Measurements from ENCODE around the gene NSG2. TPM values are rescaled to one million over a fixed set of nuclear protein-coding genes. Genes with fewer than 3 reads are reported as not detected.

Gene NSG2
- total RNA-seq, 4 donors from 2014 or later = 1.4 to 4.0 TPM; not detected in 2

DNA sequence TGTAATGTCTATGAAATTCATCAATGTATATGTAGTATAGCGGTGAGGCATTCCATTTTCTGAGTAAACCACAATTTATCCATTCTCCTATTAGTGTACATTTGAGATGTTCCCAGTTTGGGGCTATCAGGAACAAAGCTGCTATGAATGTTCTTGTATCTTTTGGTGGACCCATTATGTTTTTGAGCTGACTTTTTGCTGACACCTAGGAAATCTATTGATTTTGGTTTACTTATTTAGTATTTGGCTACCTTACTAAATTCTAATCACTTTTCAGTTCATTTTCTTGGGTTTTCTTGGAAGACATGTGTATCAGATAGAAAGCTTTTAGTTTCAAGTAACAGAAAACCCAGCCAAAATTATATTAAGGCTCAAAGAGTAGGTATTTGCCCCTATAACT, 13.7 kb downstream of the NSG2 start:
- peaks cover 4% of the 10 kb centered on the region for H3K27me3 ChIP-seq
- in situ Hi-C loops (cut with MboI; ENCODE audit: low pct_ligation_motif_present in 1 of 4, low pct_unique_long_range_greater_than_20kb in 1 of 4, low sequenced_read_pairs in 3 of 4) = no loop called here
- H3K4me3 ChIP-seq = no peak overlapping the region
- intact Hi-C loops (cut with DNase I; ENCODE audit: low total_unique reads) = no loop called here
- DNase-seq = no peak
- no peaks in the 10 kb centered on the region for H3K36me3 ChIP-seq
- no peaks in the 10 kb centered on the region for H3K9me3 ChIP-seq
- H3K4me1 ChIP-seq = no peaks in the 10 kb centered on the region
- no peak overlapping the region for H3K27ac ChIP-seq
- WGBS, 2 donors (ENCODE audit: low coverage in 1 of 2) = 80 to 100% methylated on average over 1 of the region's 1 CpG
- TF ChIP-seq POLR2AphosphoS5 (IDR thresholded peaks at IDR 0.05) (no peak), EP300 (IDR thresholded peaks at IDR 0.05; ENCODE audit: low read depth) (no peak), POLR2A (IDR thresholded peaks at IDR 0.05) (no peak)
- TF ChIP-seq, protein P1, sequence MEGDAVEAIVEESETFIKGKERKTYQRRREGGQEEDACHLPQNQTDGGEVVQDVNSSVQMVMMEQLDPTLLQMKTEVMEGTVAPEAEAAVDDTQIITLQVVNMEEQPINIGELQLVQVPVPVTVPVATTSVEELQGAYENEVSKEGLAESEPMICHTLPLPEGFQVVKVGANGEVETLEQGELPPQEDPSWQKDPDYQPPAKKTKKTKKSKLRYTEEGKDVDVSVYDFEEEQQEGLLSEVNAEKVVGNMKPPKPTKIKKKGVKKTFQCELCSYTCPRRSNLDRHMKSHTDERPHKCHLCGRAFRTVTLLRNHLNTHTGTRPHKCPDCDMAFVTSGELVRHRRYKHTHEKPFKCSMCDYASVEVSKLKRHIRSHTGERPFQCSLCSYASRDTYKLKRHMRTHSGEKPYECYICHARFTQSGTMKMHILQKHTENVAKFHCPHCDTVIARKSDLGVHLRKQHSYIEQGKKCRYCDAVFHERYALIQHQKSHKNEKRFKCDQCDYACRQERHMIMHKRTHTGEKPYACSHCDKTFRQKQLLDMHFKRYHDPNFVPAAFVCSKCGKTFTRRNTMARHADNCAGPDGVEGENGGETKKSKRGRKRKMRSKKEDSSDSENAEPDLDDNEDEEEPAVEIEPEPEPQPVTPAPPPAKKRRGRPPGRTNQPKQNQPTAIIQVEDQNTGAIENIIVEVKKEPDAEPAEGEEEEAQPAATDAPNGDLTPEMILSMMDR (IDR thresholded peaks at IDR 0.05) = no peak

DNA sequence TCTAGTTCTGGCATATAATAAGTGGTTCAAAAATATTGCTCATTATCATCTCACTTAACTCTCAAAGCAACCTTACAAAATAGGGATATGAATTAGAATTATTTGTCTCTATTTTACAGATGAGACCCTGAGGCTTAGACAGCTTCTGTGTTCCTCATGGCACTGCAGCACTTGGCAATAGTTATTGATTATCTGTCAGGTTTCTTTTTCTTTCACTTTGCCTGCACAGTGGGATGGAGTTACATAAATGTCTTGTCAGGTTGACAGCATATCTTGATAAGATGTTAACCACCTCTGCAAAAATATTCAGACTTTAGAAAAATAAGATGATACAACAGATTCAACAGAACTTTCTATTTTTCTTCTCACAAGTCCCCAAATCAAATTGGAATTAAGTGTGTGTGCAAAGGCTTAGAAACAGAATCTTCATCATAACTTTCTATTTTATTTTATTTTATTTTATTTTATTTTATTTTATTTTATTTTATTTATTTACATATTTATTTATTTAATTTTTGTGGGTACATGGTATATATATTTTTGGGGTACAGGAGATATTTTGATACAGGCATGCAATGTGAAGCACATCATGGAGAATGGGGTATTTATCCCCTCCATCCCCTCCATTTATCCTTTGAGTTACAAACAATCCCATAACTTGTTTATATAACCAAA, 17.7 kb downstream of the NSG2 start:
- H3K9me3 ChIP-seq = no peaks in the 10 kb centered on the region
- H3K27ac ChIP-seq = no peak overlapping the region
- no peaks in the 10 kb centered on the region for H3K4me1 ChIP-seq
- intact Hi-C loops (cut with DNase I; ENCODE audit: low total_unique reads) = no loop called here
- no peaks in the 10 kb centered on the region for H3K36me3 ChIP-seq
- H3K27me3 ChIP-seq = peaks cover 4% of the 10 kb centered on the region
- no peak for TF ChIP-seq EP300 (IDR thresholded peaks at IDR 0.05; ENCODE audit: low read depth)
- no peak for DNase-seq
- in situ Hi-C loops (cut with MboI; ENCODE audit: low pct_ligation_motif_present in 1 of 4, low pct_unique_long_range_greater_than_20kb in 1 of 4, low sequenced_read_pairs in 3 of 4) = no loop called here
- no peak overlapping the region for H3K4me3 ChIP-seq

DNA sequence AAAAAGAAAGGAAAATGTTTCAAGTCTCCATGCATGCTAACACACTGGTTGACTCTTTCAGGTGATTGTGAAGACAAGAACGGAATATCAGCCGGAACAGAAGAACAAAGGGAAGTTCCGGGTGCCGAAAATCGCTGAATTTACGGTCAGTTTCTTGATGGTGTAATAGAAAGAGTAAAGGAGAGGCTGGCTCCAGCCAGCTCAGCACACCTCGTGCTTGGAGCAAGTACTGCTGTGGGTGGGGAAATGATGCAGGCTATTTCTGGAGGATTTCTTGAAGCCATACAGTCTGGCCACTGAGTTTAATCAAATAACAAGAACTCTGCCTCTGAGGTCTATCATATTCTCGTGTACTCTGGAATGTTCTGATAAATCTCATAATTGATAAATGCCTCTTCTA, 18.7 kb downstream of the NSG2 start:
- DNase-seq = no peak
- TF ChIP-seq POLR2A (IDR thresholded peaks at IDR 0.05) (no peak), POLR2AphosphoS5 (IDR thresholded peaks at IDR 0.05) (no peak)
- TF ChIP-seq, protein P1 (IDR thresholded peaks at IDR 0.05) = no peak
- peaks cover 4% of the 10 kb centered on the region for H3K27me3 ChIP-seq
- no peaks in the 10 kb centered on the region for H3K36me3 ChIP-seq
- no peak overlapping the region for H3K27ac ChIP-seq
- H3K4me1 ChIP-seq = no peaks in the 10 kb centered on the region
- intact Hi-C loops (cut with DNase I; ENCODE audit: low total_unique reads) = no loop called here
- 68 to 72% methylated on average over 7 to 8 of the region's 8 CpGs for WGBS, 2 donors (ENCODE audit: low coverage in 1 of 2)
- H3K4me3 ChIP-seq = no peak overlapping the region
- in situ Hi-C loops (cut with MboI; ENCODE audit: low pct_ligation_motif_present in 1 of 4, low pct_unique_long_range_greater_than_20kb in 1 of 4, low sequenced_read_pairs in 3 of 4) = no loop called here
- H3K9me3 ChIP-seq = no peaks in the 10 kb centered on the region

GRCh38 chr5:174065528-174066197, 20.2 kb downstream of the NSG2 start:
- H3K9me3 ChIP-seq = no peaks in the 10 kb centered on the region
- 39 to 64% methylated on average over 3 to 8 of the region's 8 CpGs for WGBS, 2 donors (ENCODE audit: low coverage in 1 of 2)
- peaks cover 4% of the 10 kb centered on the region for H3K27me3 ChIP-seq
- no peaks in the 10 kb centered on the region for H3K4me1 ChIP-seq
- intact Hi-C loops (cut with DNase I; ENCODE audit: low total_unique reads) = no loop called here
- DNase-seq = no peak
- no peak for TF ChIP-seq EP300 (IDR thresholded peaks at IDR 0.05; ENCODE audit: low read depth)
- in situ Hi-C loops (cut with MboI; ENCODE audit: low pct_ligation_motif_present in 1 of 4, low pct_unique_long_range_greater_than_20kb in 1 of 4, low sequenced_read_pairs in 3 of 4) = no loop called here
- H3K36me3 ChIP-seq = no peaks in the 10 kb centered on the region
- no peak overlapping the region for H3K4me3 ChIP-seq
- H3K27ac ChIP-seq = no peak overlapping the region

DNA sequence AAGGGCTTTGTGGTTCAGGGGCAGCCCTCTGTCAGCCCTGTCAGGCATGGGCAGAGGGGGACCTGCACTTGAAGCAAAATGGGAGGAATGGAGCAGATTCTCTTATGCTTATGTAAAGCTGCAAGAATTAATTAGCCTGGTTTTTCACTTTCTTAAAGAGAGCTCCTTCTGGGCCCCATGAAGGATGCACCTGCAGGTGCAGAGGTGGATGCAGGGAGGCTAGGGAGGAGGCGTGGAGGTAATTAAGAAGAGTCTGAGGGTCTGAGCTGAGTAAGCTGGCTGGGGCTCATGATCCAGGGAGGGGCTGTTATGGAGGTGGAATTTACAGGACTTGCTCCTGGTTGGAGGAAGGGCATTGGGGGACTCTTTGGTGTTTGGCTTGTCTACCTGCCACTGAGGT, 22.0 kb downstream of the NSG2 start:
- no peak overlapping the region for H3K4me3 ChIP-seq
- 75% methylated on average over 1 of the region's 1 CpG; no CpG with 5 or more reads in 1 of the 2 donors for WGBS, 2 donors (ENCODE audit: low coverage in 1 of 2)
- in situ Hi-C loops (cut with MboI; ENCODE audit: low pct_ligation_motif_present in 1 of 4, low pct_unique_long_range_greater_than_20kb in 1 of 4, low sequenced_read_pairs in 3 of 4) = no loop called here
- H3K4me1 ChIP-seq = no peaks in the 10 kb centered on the region
- H3K27ac ChIP-seq = no peak overlapping the region
- no peak for DNase-seq
- TF ChIP-seq, protein P1 (IDR thresholded peaks at IDR 0.05) = no peak
- no peak for TF ChIP-seq POLR2A (IDR thresholded peaks at IDR 0.05)
- TF ChIP-seq EP300 (IDR thresholded peaks at IDR 0.05; ENCODE audit: low read depth) = no peak
- no peak for TF ChIP-seq POLR2AphosphoS5 (IDR thresholded peaks at IDR 0.05)
- intact Hi-C loops (cut with DNase I; ENCODE audit: low total_unique reads) = no loop called here
- no peaks in the 10 kb centered on the region for H3K9me3 ChIP-seq
- H3K36me3 ChIP-seq = no peaks in the 10 kb centered on the region
- peaks cover 4% of the 10 kb centered on the region for H3K27me3 ChIP-seq

Measured in transverse colon (tissue), 4 donors.